ENCODE measurements around the gene ADCK2.

Gene ADCK2

DNA sequence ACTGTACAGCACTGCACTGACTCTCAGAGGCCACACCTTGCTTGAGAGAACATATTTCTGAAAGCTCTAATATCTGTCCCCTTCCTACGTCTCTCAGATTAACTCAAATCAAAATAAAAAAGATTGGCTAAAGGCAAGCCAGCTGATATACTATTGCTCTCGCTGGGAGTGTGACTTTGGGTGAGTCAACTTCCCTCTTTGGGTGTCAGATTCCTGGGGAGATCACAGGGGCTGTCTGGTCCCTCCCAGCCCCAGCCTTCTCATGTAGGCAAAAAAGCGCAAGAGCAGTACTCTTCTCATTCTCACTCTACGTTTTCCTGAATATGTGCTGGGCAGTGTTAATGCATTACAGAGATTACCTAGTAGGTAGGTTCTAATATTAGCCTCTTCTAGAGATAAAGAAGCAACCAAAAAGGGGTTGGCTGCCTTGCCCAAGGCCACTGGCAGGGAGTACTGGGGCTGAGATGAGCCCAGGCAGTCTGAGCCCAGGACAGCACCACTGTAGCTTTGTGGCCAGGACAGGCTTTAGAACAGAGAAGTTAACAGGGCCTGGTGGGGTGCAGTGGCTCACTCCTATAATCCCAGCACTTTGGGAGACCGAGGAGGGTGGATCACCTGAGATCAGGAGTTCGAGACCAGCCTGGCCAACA lies 23.1 kb upstream of the ADCK2 start:
- no peaks in the 10 kb centered on the region for H3K36me3 ChIP-seq (ENCODE audit: control insufficient read depth, insufficient read depth, low read length)
- no peak overlapping the region for H3K27ac ChIP-seq (ENCODE audit: low read depth, low read length)
- no peak overlapping the region for H3K4me3 ChIP-seq (ENCODE audit: low read depth, low read length)
- H3K4me1 ChIP-seq (ENCODE audit: control insufficient read depth, insufficient read depth, low read length), result peaks cover 11% of the 10 kb centered on the region
- H3K9ac ChIP-seq (ENCODE audit: low read length), result no peak overlapping the region
- no peaks in the 10 kb centered on the region for H3K27me3 ChIP-seq (ENCODE audit: control insufficient read depth, insufficient read depth, low read length)
- H3K9me3 ChIP-seq (ENCODE audit: control insufficient read depth, insufficient read depth, low read depth, low read length), result no peaks in the 10 kb centered on the region

DNA sequence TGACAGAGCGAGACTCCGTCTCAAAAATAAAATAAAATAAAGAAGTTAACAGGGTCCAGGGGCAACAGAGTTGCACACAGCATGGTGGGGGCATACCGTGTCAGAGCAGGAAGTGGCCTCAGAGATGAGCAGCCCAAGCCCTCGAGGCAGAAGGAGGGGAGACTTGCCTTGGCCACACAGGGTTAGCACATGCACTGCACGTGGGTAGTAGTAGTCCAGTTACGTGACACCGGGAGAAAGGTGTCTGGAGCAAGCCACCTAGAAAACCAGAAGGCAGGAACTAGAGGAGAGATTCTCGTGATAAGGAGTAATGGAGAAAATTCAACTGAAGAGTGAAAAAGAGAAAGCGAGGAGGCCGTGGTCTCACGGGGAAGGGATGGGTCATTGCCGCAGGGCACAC lies 22.4 kb upstream of the ADCK2 start:
- Histone ChIP-seq H3K4me3 (ENCODE audit: low read depth, low read length) (no peak overlapping the region), H3K27me3 (ENCODE audit: control insufficient read depth, insufficient read depth, low read length) (no peaks in the 10 kb centered on the region), H3K9ac (ENCODE audit: low read length) (no peak overlapping the region), H3K4me1 (ENCODE audit: control insufficient read depth, insufficient read depth, low read length) (peaks cover 11% of the 10 kb centered on the region), H3K27ac (ENCODE audit: low read depth, low read length) (no peak overlapping the region), H3K9me3 (ENCODE audit: control insufficient read depth, insufficient read depth, low read depth, low read length) (no peaks in the 10 kb centered on the region), H3K36me3 (ENCODE audit: control insufficient read depth, insufficient read depth, low read length) (no peaks in the 10 kb centered on the region)

DNA sequence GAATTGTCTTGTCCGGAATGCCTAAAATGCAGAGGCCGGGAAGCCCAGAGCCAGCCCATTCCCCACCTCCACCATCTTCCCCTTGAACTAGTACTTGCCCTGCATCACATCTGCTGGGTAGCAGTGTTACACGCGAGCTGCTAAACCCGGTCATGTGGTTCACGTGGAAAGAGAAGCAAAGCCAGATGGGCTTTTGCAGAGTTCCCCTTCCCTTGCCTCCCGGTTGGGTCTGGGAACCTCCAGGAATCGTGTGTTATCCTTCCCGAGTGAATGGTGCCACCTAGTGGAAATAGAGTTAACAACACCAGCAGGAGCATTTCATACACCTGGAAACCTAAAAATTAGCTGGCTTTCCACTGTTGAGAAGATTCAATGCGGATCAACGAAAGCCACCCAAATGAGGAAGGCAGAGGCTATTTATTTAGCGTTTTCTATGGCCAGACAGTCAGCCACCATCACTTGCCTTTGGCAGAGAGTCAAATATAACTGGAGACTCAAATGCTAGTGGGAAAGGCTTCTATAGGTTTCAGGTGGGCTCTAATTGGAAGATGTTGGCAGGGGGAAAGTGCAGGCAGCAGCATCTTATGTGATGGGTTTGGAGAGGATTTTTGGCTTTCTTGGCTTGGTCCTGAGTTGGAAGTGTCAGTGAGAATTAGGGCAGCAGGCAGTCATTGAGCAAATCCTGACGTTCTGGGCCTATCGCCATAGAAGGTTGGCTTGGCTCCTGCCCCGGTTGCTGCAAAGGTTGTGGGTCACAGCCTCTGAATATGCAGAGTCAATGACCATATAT lies 19.2 kb upstream of the ADCK2 start:
- H3K27me3 ChIP-seq (ENCODE audit: control insufficient read depth, insufficient read depth, low read length), result no peaks in the 10 kb centered on the region
- H3K36me3 ChIP-seq (ENCODE audit: control insufficient read depth, insufficient read depth, low read length), result no peaks in the 10 kb centered on the region
- peaks cover 6% of the 10 kb centered on the region; the same call in 1 of the 2 replicates for H3K4me1 ChIP-seq (ENCODE audit: control insufficient read depth, insufficient read depth, low read length)
- no peak overlapping the region for H3K4me3 ChIP-seq (ENCODE audit: low read depth, low read length)
- no peaks in the 10 kb centered on the region for H3K9me3 ChIP-seq (ENCODE audit: control insufficient read depth, insufficient read depth, low read depth, low read length)
- H3K9ac ChIP-seq (ENCODE audit: low read length), result no peak overlapping the region
- no peak overlapping the region for H3K27ac ChIP-seq (ENCODE audit: low read depth, low read length)

DNA sequence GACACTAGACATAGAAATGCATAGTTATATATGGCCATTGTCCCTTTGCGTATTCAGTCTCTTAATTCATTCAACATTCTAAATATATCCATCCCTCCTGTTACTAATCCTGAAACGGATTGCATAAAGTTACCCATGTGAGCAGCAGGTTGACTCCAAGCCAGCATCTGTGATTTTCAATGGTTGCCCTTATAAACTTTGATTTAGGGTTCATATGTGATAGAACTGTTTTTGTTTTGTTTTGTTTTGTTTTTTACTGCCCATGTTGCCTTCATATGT lies 18.7 kb upstream of the ADCK2 start:
- no peaks in the 10 kb centered on the region for H3K36me3 ChIP-seq (ENCODE audit: control insufficient read depth, insufficient read depth, low read length)
- H3K27me3 ChIP-seq (ENCODE audit: control insufficient read depth, insufficient read depth, low read length), result no peaks in the 10 kb centered on the region
- no peak overlapping the region for H3K9ac ChIP-seq (ENCODE audit: low read length)
- no peak overlapping the region for H3K27ac ChIP-seq (ENCODE audit: low read depth, low read length)
- peaks cover 6% of the 10 kb centered on the region; the same call in 1 of the 2 replicates for H3K4me1 ChIP-seq (ENCODE audit: control insufficient read depth, insufficient read depth, low read length)
- H3K4me3 ChIP-seq (ENCODE audit: low read depth, low read length), result no peak overlapping the region
- no peaks in the 10 kb centered on the region for H3K9me3 ChIP-seq (ENCODE audit: control insufficient read depth, insufficient read depth, low read depth, low read length)

DNA sequence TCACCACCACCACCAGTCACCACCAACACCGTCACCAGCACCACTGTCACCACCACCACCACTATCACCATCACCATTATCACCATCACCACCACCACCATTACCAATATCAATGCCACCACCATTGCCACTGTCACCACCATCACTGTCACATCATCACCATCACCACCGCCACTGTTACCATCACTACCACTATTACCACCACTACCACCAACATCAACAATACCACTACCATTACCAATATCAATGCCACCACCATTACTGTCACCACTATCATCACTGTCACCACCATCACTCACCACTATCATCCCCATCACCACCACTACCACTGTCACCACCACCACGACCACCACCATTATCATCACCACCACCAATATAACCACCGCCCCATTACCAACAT lies 18.1 kb upstream of the ADCK2 start:
- no peak overlapping the region for H3K27ac ChIP-seq (ENCODE audit: low read depth, low read length)
- H3K9me3 ChIP-seq (ENCODE audit: control insufficient read depth, insufficient read depth, low read depth, low read length), result no peaks in the 10 kb centered on the region
- peaks cover 6% of the 10 kb centered on the region; the same call in 1 of the 2 replicates for H3K4me1 ChIP-seq (ENCODE audit: control insufficient read depth, insufficient read depth, low read length)
- no peaks in the 10 kb centered on the region for H3K36me3 ChIP-seq (ENCODE audit: control insufficient read depth, insufficient read depth, low read length)
- no peak overlapping the region for H3K4me3 ChIP-seq (ENCODE audit: low read depth, low read length)
- H3K27me3 ChIP-seq (ENCODE audit: control insufficient read depth, insufficient read depth, low read length), result no peaks in the 10 kb centered on the region
- no peak overlapping the region for H3K9ac ChIP-seq (ENCODE audit: low read length)

DNA sequence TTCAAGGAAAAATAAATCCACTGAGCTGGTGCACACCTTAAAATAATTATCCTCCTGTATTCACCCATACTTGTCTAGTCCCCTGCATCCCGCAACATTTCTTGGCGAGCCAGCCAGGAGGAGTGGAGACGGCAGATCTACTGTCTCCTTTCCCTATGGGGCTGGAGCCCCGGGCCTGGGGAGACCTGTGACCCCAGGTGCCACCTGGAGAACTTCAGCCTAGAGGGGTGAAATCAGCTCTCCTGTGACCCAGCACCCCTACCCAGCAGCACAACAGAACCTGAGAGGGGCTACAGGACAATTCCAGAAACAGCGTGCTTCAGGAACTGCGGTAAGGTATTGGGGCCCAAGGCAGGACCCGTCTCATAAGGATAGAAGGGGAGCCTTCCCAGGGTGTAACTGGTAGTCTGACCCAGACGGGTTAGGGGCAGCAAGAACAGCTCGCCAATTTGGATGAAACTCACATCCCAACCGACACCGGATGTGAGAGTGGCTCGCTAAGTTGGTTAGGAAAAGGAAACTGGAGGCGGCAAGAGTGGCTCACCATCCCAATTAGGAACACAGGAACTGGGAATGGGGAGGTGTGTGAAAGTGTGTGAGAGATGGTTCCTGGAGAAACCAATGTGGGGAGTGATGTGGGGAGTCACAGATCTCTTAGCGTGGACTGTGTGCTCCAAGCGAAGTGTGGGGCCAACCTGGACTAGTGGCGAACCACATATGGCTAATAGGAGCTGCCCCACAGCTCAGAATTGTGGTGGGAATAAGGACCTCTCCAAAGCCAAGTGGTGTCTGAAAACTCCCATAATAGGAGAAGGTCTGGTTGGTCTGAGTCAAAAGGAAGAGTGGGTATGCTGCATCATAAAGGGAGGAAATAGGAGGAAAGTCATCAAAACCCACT lies 17.0 kb upstream of the ADCK2 start:
- Histone ChIP-seq H3K27ac (ENCODE audit: low read depth, low read length) (no peak overlapping the region), H3K4me3 (ENCODE audit: low read depth, low read length) (no peak overlapping the region), H3K27me3 (ENCODE audit: control insufficient read depth, insufficient read depth, low read length) (no peaks in the 10 kb centered on the region), H3K9ac (ENCODE audit: low read length) (no peak overlapping the region), H3K36me3 (ENCODE audit: control insufficient read depth, insufficient read depth, low read length) (no peaks in the 10 kb centered on the region), H3K4me1 (ENCODE audit: control insufficient read depth, insufficient read depth, low read length) (peaks cover 6% of the 10 kb centered on the region; the same call in 1 of the 2 replicates), H3K9me3 (ENCODE audit: control insufficient read depth, insufficient read depth, low read depth, low read length) (no peaks in the 10 kb centered on the region)

DNA sequence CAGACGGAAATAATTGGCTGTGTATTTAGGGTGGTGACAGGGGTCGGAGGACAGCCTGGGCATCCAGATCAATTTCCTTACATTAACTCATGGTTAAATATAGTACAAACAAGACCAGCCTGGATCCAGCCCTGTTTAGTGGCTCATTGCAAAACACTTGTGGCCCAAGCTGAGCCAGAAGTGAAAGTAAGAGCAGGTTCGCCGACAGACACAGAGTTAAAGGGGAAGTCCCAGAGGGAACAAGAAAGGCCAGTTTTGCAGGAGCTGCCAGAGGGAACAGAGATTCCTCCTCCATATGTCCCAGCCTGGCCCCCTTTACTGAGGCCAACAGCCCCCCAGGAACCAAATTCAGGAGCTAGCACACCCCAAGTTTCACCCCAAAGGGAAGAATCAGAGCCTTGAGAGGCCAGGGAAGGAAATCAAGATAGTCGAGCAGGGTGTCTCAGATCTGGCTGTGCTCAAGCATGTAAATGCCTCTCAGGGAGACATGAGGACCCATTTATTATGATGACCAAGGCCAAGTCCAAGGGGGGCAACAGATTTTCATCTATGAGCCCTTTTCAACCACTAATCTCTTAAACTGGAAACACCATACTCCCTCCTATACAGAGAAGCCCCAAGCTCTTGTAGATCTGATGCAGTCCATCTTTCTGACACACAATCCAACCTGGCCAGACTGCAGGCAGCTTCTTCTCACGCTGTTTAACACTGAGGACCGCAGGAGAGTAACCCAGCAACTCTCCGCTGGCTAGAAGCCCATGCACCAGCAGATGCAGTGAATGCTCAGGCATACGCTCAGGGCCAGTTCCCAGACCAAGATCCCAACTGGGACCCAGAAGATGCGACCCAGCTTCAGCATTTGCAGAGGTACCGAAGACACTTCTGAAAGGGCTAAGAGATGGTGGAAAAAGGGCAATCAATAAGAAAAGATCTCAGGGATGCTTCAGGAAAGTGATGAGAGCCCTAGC lies 15.9 kb upstream of the ADCK2 start:
- Histone ChIP-seq H3K4me1 (ENCODE audit: control insufficient read depth, insufficient read depth, low read length) (peaks cover 6% of the 10 kb centered on the region; the same call in 1 of the 2 replicates), H3K4me3 (ENCODE audit: low read depth, low read length) (no peak overlapping the region), H3K27ac (ENCODE audit: low read depth, low read length) (no peak overlapping the region), H3K36me3 (ENCODE audit: control insufficient read depth, insufficient read depth, low read length) (no peaks in the 10 kb centered on the region), H3K9ac (ENCODE audit: low read length) (no peak overlapping the region), H3K9me3 (ENCODE audit: control insufficient read depth, insufficient read depth, low read depth, low read length) (no peaks in the 10 kb centered on the region), H3K27me3 (ENCODE audit: control insufficient read depth, insufficient read depth, low read length) (no peaks in the 10 kb centered on the region)

DNA sequence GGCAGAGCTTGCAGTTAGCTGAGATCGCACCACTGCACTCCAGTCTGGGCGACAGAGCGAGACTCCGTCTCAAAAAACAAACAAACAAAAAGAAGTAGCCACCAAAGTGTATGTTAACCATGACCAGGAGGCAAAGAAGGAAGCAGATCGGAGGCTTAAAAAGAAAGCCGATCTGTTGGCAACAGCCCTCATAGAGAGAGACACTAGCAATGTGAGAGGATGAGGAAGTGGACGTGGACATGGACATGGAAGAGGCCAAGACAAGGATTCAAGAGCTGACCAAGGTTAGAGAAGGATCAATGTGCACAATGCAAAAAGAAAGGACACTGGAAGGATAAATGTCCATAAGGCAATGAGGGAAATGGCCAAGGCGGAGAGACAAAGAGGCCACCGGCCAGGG lies 14.9 kb upstream of the ADCK2 start:
- Histone ChIP-seq H3K36me3 (ENCODE audit: control insufficient read depth, insufficient read depth, low read length) (no peaks in the 10 kb centered on the region), H3K9ac (ENCODE audit: low read length) (no peak overlapping the region), H3K9me3 (ENCODE audit: control insufficient read depth, insufficient read depth, low read depth, low read length) (no peaks in the 10 kb centered on the region), H3K4me1 (ENCODE audit: control insufficient read depth, insufficient read depth, low read length) (peaks cover 6% of the 10 kb centered on the region; the same call in 1 of the 2 replicates), H3K27ac (ENCODE audit: low read depth, low read length) (no peak overlapping the region), H3K4me3 (ENCODE audit: low read depth, low read length) (no peak overlapping the region), H3K27me3 (ENCODE audit: control insufficient read depth, insufficient read depth, low read length) (no peaks in the 10 kb centered on the region)

DNA sequence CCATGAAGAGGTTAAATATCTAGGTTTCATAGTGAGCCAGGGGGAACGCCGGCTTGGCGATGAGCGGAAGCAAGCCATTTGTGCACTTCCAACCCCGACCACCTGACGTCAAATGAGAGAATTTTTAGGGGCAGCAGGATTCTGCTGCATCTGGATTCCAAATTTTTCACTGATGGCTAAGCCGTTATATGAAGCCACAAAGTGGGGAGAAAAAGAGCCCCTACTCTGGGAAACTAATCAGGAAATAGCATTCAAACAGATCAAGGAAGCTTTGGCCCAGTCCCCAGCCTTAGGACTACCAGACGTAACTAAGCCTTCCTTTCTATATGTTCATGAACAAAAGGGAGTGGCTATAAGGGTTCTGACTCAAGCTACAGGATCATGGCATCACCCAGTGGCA lies 12.9 kb upstream of the ADCK2 start:
- H3K4me1 ChIP-seq (ENCODE audit: control insufficient read depth, insufficient read depth, low read length), result peaks cover 3% of the 10 kb centered on the region; the same call in 1 of the 2 replicates
- no peaks in the 10 kb centered on the region for H3K27me3 ChIP-seq (ENCODE audit: control insufficient read depth, insufficient read depth, low read length)
- H3K9me3 ChIP-seq (ENCODE audit: control insufficient read depth, insufficient read depth, low read depth, low read length), result no peaks in the 10 kb centered on the region
- no peak overlapping the region for H3K4me3 ChIP-seq (ENCODE audit: low read depth, low read length)
- no peaks in the 10 kb centered on the region for H3K36me3 ChIP-seq (ENCODE audit: control insufficient read depth, insufficient read depth, low read length)
- H3K9ac ChIP-seq (ENCODE audit: low read length), result no peak overlapping the region
- H3K27ac ChIP-seq (ENCODE audit: low read depth, low read length), result no peak overlapping the region

DNA sequence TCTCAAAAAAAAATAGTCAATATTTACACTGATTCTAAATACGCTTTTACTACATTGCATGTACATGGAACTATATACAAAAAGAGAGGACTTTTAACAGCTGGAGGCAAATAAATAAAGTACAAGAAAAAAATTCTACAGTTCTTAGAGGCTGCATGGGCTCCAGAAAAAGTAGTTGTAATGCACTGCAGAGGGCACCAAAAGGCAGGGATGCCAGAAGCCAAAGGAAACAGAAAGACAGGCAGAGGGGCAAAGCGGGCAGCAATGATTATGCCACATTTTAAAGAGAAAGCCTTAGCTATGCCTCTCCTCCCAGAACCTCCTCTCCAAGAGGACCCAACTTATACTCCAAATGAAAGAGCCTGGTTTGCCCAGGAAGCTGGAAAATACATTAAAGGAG lies 11.6 kb upstream of the ADCK2 start:
- H3K4me1 ChIP-seq (ENCODE audit: control insufficient read depth, insufficient read depth, low read length), result peaks cover 3% of the 10 kb centered on the region; the same call in 1 of the 2 replicates
- H3K9me3 ChIP-seq (ENCODE audit: control insufficient read depth, insufficient read depth, low read depth, low read length), result no peaks in the 10 kb centered on the region
- H3K4me3 ChIP-seq (ENCODE audit: low read depth, low read length), result no peak overlapping the region
- H3K9ac ChIP-seq (ENCODE audit: low read length), result no peak overlapping the region
- H3K36me3 ChIP-seq (ENCODE audit: control insufficient read depth, insufficient read depth, low read length), result no peaks in the 10 kb centered on the region
- no peaks in the 10 kb centered on the region for H3K27me3 ChIP-seq (ENCODE audit: control insufficient read depth, insufficient read depth, low read length)
- H3K27ac ChIP-seq (ENCODE audit: low read depth, low read length), result no peak overlapping the region

Measured in HUES6 (cell line).